K562 (cell line): ENCODE results near the gene TEKT2. TPM values are rescaled to one million over a fixed set of nuclear protein-coding genes. Genes with fewer than 3 reads are reported as not detected.

Experiments used
- FOSL1 ChIP-seq: fragments of 200-800 bp; sonication (Bioruptor generic); conservative IDR thresholded peaks from 2 replicates; pipeline ENCODE4 v1.6.1; 2016; ENCODE audit warnings: missing genetic modification characterization, missing compliant biosample characterization
- HMG20A ChIP-seq: fragments of 450-650 bp; formaldehyde crosslinking; conservative IDR thresholded peaks from 2 replicates; pipeline ENCODE4 v1.4.0; 2020; ENCODE audit warnings: mild to moderate bottlenecking, mixed read lengths
- HMG20B ChIP-seq: fragments of 250-450 bp; sonication (Bioruptor Pico); IDR thresholded peaks from 2 replicates; pipeline ENCODE4 v1.5.0; 2021; ENCODE audit warnings: mild to moderate bottlenecking
- KHSRP ChIP-seq: fragments of 450-650 bp; IDR thresholded peaks from 2 replicates; pipeline ENCODE4 v1.6.1; 2017
- MCM5 ChIP-seq: fragments of 450-650 bp; IDR thresholded peaks from 2 replicates; pipeline ENCODE4 v1.6.1; 2016; ENCODE audit warnings: low read depth
- MTF1 ChIP-seq: fragments of 250-450 bp; sonication (Bioruptor Pico); IDR thresholded peaks from 2 replicates; pipeline ENCODE4 v1.9.0; 2021; ENCODE audit warnings: moderate library complexity, mild to moderate bottlenecking, inconsistent platforms, borderline replicate concordance
- NFIC ChIP-seq: fragments of 450-650 bp; IDR thresholded peaks from 2 replicates; pipeline ENCODE4 v1.6.1; 2017; ENCODE audit warnings: mild to moderate bottlenecking, inconsistent platforms
- SNRNP70 ChIP-seq: fragments of 200-400 bp; formaldehyde crosslinking; optimal IDR thresholded peaks from 2 replicates; pipeline ENCODE3; 2017; ENCODE audit warnings: low read depth, low read length
- TBP ChIP-seq: optimal IDR thresholded peaks from 2 replicates; pipeline ENCODE3; 2011; ENCODE audit warnings: low read depth, low read length, improper control_type of control experiment
- ZBED1 ChIP-seq: IDR thresholded peaks from 2 replicates; pipeline ENCODE4 v1.6.1; 2014
- ZNF146 ChIP-seq: IDR thresholded peaks from one replicate; pipeline ENCODE4 v1.6.1; 2018; ENCODE audit warnings: missing compliant biosample characterization; ENCODE audit not compliant: unreplicated experiment
- ZNF584 ChIP-seq: fragments of 200-800 bp; sonication (Bioruptor generic); IDR thresholded peaks from 2 replicates; pipeline ENCODE4 v1.6.1; 2016; ENCODE audit warnings: low read depth, mild to moderate bottlenecking, missing genetic modification characterization, missing compliant biosample characterization
- polyA plus RNA-seq, 8 experiments: library from polyadenylated mRNA; depleted of rRNA in 4 of 8; stranded (reverse) in 5 of 8; unstranded in 3 of 8; fragments of >200 nt; fragmentation: Nextera tagmentation in 2 of 8; fragmentation: Illumina TruSeq in 1 of 8; extraction: Ambion mirVana in 2 of 8; extraction: Trizol in 1 of 8; gene quantifications; 2 replicates each; pipeline versions ENCODE4 v1.2.1 to v1.2.3, GENCODE V29; 2011 to 2014; ENCODE audit warnings: inconsistent platforms in 1 of 8, missing spikeins in 1 of 8
- total RNA-seq, 7 experiments: library from RNA; depleted of rRNA in 6 of 7; stranded (reverse); fragments of >200 nt in 6 of 7; fragmentation: Illumina TruSeq in 2 of 7; extraction: Trizol in 2 of 7; gene quantifications; 2 replicates each; pipeline versions ENCODE4 v1.2.1 to v1.2.3, GENCODE V29; 2011 to 2021; ENCODE audit warnings: low replicate concordance in 1 of 7
- TF ChIP-seq, protein P1 (sequence below): sonication (generic); formaldehyde crosslinking; IDR thresholded peaks from 2 replicates; pipeline ENCODE4 v1.8.1; 2023; ENCODE audit warnings: missing genetic modification reagents, mild to moderate bottlenecking, borderline replicate concordance
- TF ChIP-seq, protein P2 (sequence below): fragments of 450-650 bp; IDR thresholded peaks from 2 replicates; pipeline ENCODE4 v1.6.1; 2014; ENCODE audit warnings: low read depth, mild to moderate bottlenecking, moderate library complexity, borderline replicate concordance
- TF ChIP-seq, protein P3 (sequence below): sonication (generic); formaldehyde crosslinking; IDR thresholded peaks from 2 replicates; pipeline ENCODE4 v1.8.0; 2022; ENCODE audit warnings: mild to moderate bottlenecking, missing genetic modification reagents
- TF ChIP-seq, protein P4 (sequence below): sonication (generic); formaldehyde crosslinking; IDR thresholded peaks from 2 replicates; pipeline ENCODE4 v1.8.1; 2023; ENCODE audit warnings: mild to moderate bottlenecking, missing genetic modification reagents

Gene TEKT2
- total and polyA plus RNA-seq, 9 of the 15 experiments (the other 6 are each of a cell fraction or from before 2014, with no cell fraction given), result 0.06 to 0.94 (median 0.30) TPM; not detected in 1

DNA sequence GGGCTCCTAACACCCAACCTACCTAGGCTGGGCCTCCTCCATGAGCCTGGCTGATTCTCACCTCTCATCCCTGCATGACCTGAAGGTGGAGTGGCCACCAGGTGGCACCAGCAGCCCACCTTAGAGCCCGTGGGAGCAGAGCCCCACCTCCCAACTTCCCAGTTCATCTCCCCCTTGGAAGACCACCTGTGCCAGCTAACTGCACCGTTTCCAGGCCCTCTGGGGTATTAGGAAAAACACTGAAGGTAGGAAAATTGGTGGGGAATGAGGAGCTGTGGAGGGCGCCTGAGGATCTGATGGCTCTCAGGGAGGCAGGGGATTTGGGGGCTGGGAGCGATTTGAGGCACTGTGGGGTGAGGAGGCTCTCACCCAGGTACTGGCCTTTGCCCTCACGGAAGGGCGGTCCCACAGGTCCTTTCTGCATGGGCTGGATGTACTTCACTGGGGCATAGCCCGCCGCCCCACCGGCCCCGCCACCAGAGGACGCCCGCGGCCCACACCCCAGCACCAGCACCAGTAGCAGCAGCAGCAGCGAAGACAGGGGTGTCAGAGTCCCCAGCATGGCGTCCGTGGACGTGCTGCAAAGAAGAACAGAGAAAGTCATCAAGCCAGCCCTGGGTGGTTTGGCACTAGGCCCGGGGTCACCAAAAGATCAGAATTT lies 15.9 kb downstream of the TEKT2 start (continued):
- TF ChIP-seq, protein P1, sequence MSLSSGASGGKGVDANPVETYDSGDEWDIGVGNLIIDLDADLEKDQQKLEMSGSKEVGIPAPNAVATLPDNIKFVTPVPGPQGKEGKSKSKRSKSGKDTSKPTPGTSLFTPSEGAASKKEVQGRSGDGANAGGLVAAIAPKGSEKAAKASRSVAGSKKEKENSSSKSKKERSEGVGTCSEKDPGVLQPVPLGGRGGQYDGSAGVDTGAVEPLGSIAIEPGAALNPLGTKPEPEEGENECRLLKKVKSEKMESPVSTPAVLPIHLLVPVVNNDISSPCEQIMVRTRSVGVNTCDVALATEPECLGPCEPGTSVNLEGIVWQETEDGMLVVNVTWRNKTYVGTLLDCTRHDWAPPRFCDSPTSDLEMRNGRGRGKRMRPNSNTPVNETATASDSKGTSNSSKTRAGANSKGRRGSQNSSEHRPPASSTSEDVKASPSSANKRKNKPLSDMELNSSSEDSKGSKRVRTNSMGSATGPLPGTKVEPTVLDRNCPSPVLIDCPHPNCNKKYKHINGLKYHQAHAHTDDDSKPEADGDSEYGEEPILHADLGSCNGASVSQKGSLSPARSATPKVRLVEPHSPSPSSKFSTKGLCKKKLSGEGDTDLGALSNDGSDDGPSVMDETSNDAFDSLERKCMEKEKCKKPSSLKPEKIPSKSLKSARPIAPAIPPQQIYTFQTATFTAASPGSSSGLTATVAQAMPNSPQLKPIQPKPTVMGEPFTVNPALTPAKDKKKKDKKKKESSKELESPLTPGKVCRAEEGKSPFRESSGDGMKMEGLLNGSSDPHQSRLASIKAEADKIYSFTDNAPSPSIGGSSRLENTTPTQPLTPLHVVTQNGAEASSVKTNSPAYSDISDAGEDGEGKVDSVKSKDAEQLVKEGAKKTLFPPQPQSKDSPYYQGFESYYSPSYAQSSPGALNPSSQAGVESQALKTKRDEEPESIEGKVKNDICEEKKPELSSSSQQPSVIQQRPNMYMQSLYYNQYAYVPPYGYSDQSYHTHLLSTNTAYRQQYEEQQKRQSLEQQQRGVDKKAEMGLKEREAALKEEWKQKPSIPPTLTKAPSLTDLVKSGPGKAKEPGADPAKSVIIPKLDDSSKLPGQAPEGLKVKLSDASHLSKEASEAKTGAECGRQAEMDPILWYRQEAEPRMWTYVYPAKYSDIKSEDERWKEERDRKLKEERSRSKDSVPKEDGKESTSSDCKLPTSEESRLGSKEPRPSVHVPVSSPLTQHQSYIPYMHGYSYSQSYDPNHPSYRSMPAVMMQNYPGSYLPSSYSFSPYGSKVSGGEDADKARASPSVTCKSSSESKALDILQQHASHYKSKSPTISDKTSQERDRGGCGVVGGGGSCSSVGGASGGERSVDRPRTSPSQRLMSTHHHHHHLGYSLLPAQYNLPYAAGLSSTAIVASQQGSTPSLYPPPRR, result no peak
- no peak for TF ChIP-seq HMG20B (CRISPR knock-in tag)
- no peak for TF ChIP-seq HMG20A (CRISPR knock-in tag)
- TF ChIP-seq, protein P2, sequence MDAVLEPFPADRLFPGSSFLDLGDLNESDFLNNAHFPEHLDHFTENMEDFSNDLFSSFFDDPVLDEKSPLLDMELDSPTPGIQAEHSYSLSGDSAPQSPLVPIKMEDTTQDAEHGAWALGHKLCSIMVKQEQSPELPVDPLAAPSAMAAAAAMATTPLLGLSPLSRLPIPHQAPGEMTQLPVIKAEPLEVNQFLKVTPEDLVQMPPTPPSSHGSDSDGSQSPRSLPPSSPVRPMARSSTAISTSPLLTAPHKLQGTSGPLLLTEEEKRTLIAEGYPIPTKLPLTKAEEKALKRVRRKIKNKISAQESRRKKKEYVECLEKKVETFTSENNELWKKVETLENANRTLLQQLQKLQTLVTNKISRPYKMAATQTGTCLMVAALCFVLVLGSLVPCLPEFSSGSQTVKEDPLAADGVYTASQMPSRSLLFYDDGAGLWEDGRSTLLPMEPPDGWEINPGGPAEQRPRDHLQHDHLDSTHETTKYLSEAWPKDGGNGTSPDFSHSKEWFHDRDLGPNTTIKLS, result no peak
- TF ChIP-seq ZNF146 (CRISPR knock-in tag), result no peak
- no peak for TF ChIP-seq SNRNP70
- TF ChIP-seq FOSL1 (tag), result no peak
- TF ChIP-seq ZNF584 (CRISPR knock-in tag), result no peak
- TF ChIP-seq, protein P3, sequence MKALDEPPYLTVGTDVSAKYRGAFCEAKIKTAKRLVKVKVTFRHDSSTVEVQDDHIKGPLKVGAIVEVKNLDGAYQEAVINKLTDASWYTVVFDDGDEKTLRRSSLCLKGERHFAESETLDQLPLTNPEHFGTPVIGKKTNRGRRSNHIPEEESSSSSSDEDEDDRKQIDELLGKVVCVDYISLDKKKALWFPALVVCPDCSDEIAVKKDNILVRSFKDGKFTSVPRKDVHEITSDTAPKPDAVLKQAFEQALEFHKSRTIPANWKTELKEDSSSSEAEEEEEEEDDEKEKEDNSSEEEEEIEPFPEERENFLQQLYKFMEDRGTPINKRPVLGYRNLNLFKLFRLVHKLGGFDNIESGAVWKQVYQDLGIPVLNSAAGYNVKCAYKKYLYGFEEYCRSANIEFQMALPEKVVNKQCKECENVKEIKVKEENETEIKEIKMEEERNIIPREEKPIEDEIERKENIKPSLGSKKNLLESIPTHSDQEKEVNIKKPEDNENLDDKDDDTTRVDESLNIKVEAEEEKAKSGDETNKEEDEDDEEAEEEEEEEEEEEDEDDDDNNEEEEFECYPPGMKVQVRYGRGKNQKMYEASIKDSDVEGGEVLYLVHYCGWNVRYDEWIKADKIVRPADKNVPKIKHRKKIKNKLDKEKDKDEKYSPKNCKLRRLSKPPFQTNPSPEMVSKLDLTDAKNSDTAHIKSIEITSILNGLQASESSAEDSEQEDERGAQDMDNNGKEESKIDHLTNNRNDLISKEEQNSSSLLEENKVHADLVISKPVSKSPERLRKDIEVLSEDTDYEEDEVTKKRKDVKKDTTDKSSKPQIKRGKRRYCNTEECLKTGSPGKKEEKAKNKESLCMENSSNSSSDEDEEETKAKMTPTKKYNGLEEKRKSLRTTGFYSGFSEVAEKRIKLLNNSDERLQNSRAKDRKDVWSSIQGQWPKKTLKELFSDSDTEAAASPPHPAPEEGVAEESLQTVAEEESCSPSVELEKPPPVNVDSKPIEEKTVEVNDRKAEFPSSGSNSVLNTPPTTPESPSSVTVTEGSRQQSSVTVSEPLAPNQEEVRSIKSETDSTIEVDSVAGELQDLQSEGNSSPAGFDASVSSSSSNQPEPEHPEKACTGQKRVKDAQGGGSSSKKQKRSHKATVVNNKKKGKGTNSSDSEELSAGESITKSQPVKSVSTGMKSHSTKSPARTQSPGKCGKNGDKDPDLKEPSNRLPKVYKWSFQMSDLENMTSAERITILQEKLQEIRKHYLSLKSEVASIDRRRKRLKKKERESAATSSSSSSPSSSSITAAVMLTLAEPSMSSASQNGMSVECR (CRISPR knock-in tag), result peak; percentile 71
- TF ChIP-seq, protein P4, sequence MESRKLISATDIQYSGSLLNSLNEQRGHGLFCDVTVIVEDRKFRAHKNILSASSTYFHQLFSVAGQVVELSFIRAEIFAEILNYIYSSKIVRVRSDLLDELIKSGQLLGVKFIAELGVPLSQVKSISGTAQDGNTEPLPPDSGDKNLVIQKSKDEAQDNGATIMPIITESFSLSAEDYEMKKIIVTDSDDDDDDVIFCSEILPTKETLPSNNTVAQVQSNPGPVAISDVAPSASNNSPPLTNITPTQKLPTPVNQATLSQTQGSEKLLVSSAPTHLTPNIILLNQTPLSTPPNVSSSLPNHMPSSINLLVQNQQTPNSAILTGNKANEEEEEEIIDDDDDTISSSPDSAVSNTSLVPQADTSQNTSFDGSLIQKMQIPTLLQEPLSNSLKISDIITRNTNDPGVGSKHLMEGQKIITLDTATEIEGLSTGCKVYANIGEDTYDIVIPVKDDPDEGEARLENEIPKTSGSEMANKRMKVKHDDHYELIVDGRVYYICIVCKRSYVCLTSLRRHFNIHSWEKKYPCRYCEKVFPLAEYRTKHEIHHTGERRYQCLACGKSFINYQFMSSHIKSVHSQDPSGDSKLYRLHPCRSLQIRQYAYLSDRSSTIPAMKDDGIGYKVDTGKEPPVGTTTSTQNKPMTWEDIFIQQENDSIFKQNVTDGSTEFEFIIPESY, result peak; percentile 58
- peak; percentile 53 for TF ChIP-seq NFIC
- TF ChIP-seq MTF1 (CRISPR knock-in tag), result no peak
- TF ChIP-seq TBP, result no peak
- TF ChIP-seq KHSRP, result no peak
- TF ChIP-seq ZBED1, result no peak
- TF ChIP-seq MCM5, result no peak
